Trophoblast cell (in vitro differentiated cells and primary cell): ENCODE measurements around the gene PSMG1.
"Not testable (repeated sequence)": the region's sequence is repeated elsewhere in the genome, so short reads cannot be mapped to it uniquely, and the experiment has no call there.

Experiments
- DNase-seq, 2 donors: peaks; one replicate each; pipeline ENCODE4 v3.0.0-alpha.2; 2016
- H2AFZ ChIP-seq: 2 replicates; pipeline ENCODE4 v1.6.1; 2013; ENCODE audit warnings: low read length, moderate library complexity, mild to moderate bottlenecking; ENCODE audit not compliant: insufficient read depth, poor library complexity
- H2AK5ac ChIP-seq: 2 replicates; pipeline ENCODE4 v1.6.1; 2013; ENCODE audit warnings: mild to moderate bottlenecking, low read length
- H2BK120ac ChIP-seq: 2 replicates; pipeline ENCODE4 v1.6.1; 2013; ENCODE audit warnings: low read length, mild to moderate bottlenecking, moderate library complexity; ENCODE audit not compliant: insufficient read depth, poor library complexity
- H2BK12ac ChIP-seq: 2 replicates; pipeline ENCODE4 v1.6.1; 2013; ENCODE audit warnings: mild to moderate bottlenecking, low read length, moderate library complexity
- H2BK5ac ChIP-seq: 2 replicates; pipeline ENCODE4 v1.6.1; 2013; ENCODE audit warnings: low read length, low read depth, moderate library complexity, mild to moderate bottlenecking; ENCODE audit not compliant: poor library complexity
- H3K14ac ChIP-seq: 2 replicates; pipeline ENCODE4 v1.6.1; 2013; ENCODE audit warnings: mild to moderate bottlenecking, low read length
- H3K18ac ChIP-seq: 2 replicates; pipeline ENCODE4 v1.6.1; 2013; ENCODE audit warnings: mild to moderate bottlenecking, low read length
- H3K23ac ChIP-seq: 2 replicates; pipeline ENCODE4 v1.6.1; 2013; ENCODE audit warnings: low read length
- H3K27ac ChIP-seq: 2 replicates; pipeline ENCODE4 v1.5.1; 2013; ENCODE audit warnings: low read depth, mild to moderate bottlenecking, inconsistent platforms, low read length, moderate library complexity
- H3K27me3 ChIP-seq: 2 replicates; pipeline ENCODE4 v1.6.1; 2013; ENCODE audit warnings: inconsistent platforms, mild to moderate bottlenecking, low read length, moderate library complexity; ENCODE audit not compliant: insufficient read depth
- H3K36me3 ChIP-seq, 2 experiments: 1 replicate in 1 of 2; 2 replicates in 1 of 2; pipeline ENCODE4 v1.6.1; 2013; ENCODE audit warnings: low read length in 2 of 2, mild to moderate bottlenecking in 2 of 2, moderate library complexity in 1 of 2; ENCODE audit not compliant: insufficient read depth in 2 of 2, control insufficient read depth in 1 of 2
- H3K4ac ChIP-seq: 2 replicates; pipeline ENCODE4 v1.6.1; 2013; ENCODE audit warnings: low read depth, mild to moderate bottlenecking, low read length, moderate library complexity
- H3K4me1 ChIP-seq, 2 experiments: 1 replicate in 1 of 2; 2 replicates in 1 of 2; pipeline ENCODE4 v1.6.1; 2013; ENCODE audit warnings: low read length in 2 of 2, mild to moderate bottlenecking in 2 of 2, moderate library complexity in 1 of 2; ENCODE audit not compliant: insufficient read depth in 2 of 2, control insufficient read depth in 1 of 2
- H3K4me2 ChIP-seq: 2 replicates; pipeline ENCODE4 v1.6.1; 2013; ENCODE audit warnings: inconsistent platforms, mild to moderate bottlenecking, low read length, moderate library complexity
- H3K4me3 ChIP-seq: 2 replicates; pipeline ENCODE4 v1.5.1; 2013; ENCODE audit warnings: mild to moderate bottlenecking, low read depth, low read length, inconsistent platforms
- H3K79me1 ChIP-seq: one replicate; pipeline ENCODE4 v1.6.1; 2013; ENCODE audit warnings: low read length
- H3K79me2 ChIP-seq: 2 replicates; pipeline ENCODE4 v1.6.1; 2013; ENCODE audit warnings: low read length, mild to moderate bottlenecking; ENCODE audit not compliant: control insufficient read depth, insufficient read depth, poor library complexity
- H3K9ac ChIP-seq: 2 replicates; pipeline ENCODE4 v1.6.1; 2013; ENCODE audit warnings: mild to moderate bottlenecking, low read length
- H3K9me3 ChIP-seq: 2 replicates; pipeline ENCODE4 v1.6.1; 2013; ENCODE audit warnings: low read depth, mild to moderate bottlenecking, control low read depth, inconsistent platforms, low read length; ENCODE audit not compliant: insufficient read depth
- H4K12ac ChIP-seq: 2 replicates; pipeline ENCODE4 v1.6.1; 2013; ENCODE audit warnings: low read depth, mild to moderate bottlenecking, low read length, moderate library complexity
- H4K8ac ChIP-seq: 2 replicates; pipeline ENCODE4 v1.6.1; 2013; ENCODE audit warnings: low read depth, mild to moderate bottlenecking, low read length, moderate library complexity
- H4K91ac ChIP-seq: one replicate; pipeline ENCODE4 v1.6.1; 2013; ENCODE audit warnings: low read depth, mild to moderate bottlenecking, low read length, moderate library complexity
- WGBS: extraction: QIAGEN DNeasy Blood & Tissue Kit; methylation state at CpG from one replicate; pipeline ENCODE4 v1.1.7; 2013; ENCODE audit warnings: missing lambda C conversion rate; ENCODE audit not compliant: insufficient read length, insufficient coverage; ENCODE audit errors: extremely low coverage; 5-methylcytosine and 5-hydroxymethylcytosine counted together

The PSMG1 gene

GRCh38 chr21:39221282-39221996, 38.2 kb upstream of the PSMG1 start:
- WGBS, result no CpG with 5 or more reads among the region's 7 CpGs
- no peak overlapping the region for H3K14ac ChIP-seq
- H4K8ac ChIP-seq, result no peak overlapping the region
- H4K91ac ChIP-seq, result no peak overlapping the region
- DNase-seq, result no peak
- H3K9me3 ChIP-seq, result no peaks in the 10 kb centered on the region
- no peak overlapping the region for H3K27ac ChIP-seq
- H2BK120ac ChIP-seq, result no peak overlapping the region
- no peak overlapping the region for H3K18ac ChIP-seq
- H3K79me2 ChIP-seq, result no peaks in the 10 kb centered on the region
- no peak overlapping the region for H3K4me2 ChIP-seq
- H3K4ac ChIP-seq, result no peak overlapping the region
- no peaks in the 10 kb centered on the region for H3K79me1 ChIP-seq
- no peak overlapping the region for H2BK5ac ChIP-seq
- no peaks in the 10 kb centered on the region for H3K4me1 ChIP-seq
- no peak overlapping the region for H2BK12ac ChIP-seq
- no peak overlapping the region for H4K12ac ChIP-seq
- H2AK5ac ChIP-seq, result no peak overlapping the region
- H3K27me3 ChIP-seq, result no peaks in the 10 kb centered on the region
- H2AFZ ChIP-seq, result no peak overlapping the region
- H3K9ac ChIP-seq, result no peak overlapping the region
- H3K23ac ChIP-seq, result no peak overlapping the region
- no peak overlapping the region for H3K4me3 ChIP-seq
- peaks cover 6 to 11% of the 10 kb centered on the region in 2 experiments for H3K36me3 ChIP-seq

DNA sequence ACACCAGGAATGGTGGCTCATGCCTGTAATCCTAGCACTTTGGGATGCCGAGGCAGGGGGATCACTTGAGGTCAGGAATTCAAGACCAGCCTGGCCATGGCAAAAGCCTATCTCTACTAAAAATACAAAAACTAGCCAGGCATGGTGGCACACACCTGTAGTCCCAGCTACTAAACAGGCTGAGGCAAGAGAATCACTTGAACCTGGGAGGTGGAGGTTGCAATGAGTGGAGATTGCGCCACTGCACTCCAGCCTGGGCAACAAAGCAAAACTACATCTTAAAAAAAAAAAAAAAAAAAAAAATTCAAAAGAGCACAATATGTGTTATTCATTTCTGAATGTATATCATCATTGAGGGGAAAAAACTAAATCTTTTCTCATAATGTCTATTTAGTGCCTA, 37.6 kb upstream of the PSMG1 start:
- not testable (repeated sequence) for H3K9ac ChIP-seq, H4K91ac ChIP-seq, H3K14ac ChIP-seq, H2AK5ac ChIP-seq, H4K12ac ChIP-seq, H3K4me2 ChIP-seq, H3K23ac ChIP-seq, H2BK120ac ChIP-seq, H3K79me2 ChIP-seq, H3K9me3 ChIP-seq, H3K27ac ChIP-seq, H4K8ac ChIP-seq, H2AFZ ChIP-seq, H2BK5ac ChIP-seq, DNase-seq, H3K4ac ChIP-seq, H3K79me1 ChIP-seq, H3K4me3 ChIP-seq, H3K27me3 ChIP-seq, H3K18ac ChIP-seq, H3K4me1 ChIP-seq, H2BK12ac ChIP-seq
- peaks cover 6 to 11% of the 10 kb centered on the region in 2 experiments for H3K36me3 ChIP-seq
- WGBS, result no CpG with 5 or more reads among the region's 2 CpGs

DNA sequence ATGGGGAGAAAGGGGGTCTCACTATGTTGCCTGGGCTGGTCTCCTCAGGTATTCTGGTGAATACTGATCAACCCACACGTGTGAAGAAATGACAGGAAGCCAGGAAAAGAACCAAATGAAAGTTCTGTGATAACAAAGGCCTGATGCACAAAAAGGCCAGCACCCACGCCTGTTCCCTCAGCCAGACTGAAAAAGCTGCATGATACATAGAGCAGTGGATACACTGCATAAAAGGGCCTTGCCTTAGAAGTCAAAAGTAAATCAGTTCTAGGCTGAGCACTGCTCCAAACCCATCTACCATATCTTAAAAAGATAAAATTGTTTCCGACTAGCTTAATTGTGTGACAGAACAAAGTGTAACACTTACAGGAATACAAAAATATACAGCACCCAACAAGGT, 36.9 kb upstream of the PSMG1 start:
- H2AK5ac ChIP-seq, result no peak overlapping the region
- H2AFZ ChIP-seq, result no peak overlapping the region
- no peak overlapping the region for H3K4me2 ChIP-seq
- H2BK12ac ChIP-seq, result no peak overlapping the region
- H4K91ac ChIP-seq, result no peak overlapping the region
- no peak overlapping the region for H3K9ac ChIP-seq
- no peaks in the 10 kb centered on the region for H3K79me2 ChIP-seq
- H3K36me3 ChIP-seq, result peaks cover 6 to 11% of the 10 kb centered on the region in 2 experiments
- H3K9me3 ChIP-seq, result no peaks in the 10 kb centered on the region
- no CpG with 5 or more reads among the region's 3 CpGs for WGBS
- no peak overlapping the region for H3K23ac ChIP-seq
- H4K12ac ChIP-seq, result no peak overlapping the region
- H3K27me3 ChIP-seq, result no peaks in the 10 kb centered on the region
- H3K14ac ChIP-seq, result no peak overlapping the region
- no peak overlapping the region for H3K4ac ChIP-seq
- H4K8ac ChIP-seq, result no peak overlapping the region
- no peak overlapping the region for H2BK5ac ChIP-seq
- no peak overlapping the region for H3K27ac ChIP-seq
- DNase-seq, result no peak
- no peaks in the 10 kb centered on the region for H3K4me1 ChIP-seq
- H3K18ac ChIP-seq, result no peak overlapping the region
- no peak overlapping the region for H2BK120ac ChIP-seq
- H3K4me3 ChIP-seq, result no peak overlapping the region
- H3K79me1 ChIP-seq, result no peaks in the 10 kb centered on the region

DNA sequence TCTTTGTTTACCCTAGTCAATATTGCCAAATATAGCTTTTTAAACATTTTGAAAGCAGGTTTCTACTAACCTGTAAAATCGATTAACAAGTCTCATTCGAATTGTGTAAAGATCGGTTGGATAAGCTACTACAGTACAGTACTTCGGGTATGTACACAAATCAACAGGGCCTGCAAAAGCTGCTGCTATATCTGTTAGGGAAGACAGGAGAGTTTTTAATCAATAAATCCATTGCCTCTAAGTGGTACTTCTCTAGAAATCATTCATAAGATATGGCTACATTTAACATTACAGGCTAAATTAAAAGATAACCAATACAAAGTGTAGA, 34.8 kb upstream of the PSMG1 start:
- Histone ChIP-seq H3K27ac (no peak overlapping the region), H2AK5ac (no peak overlapping the region), H2BK5ac (no peak overlapping the region), H4K12ac (no peak overlapping the region), H3K4ac (no peak overlapping the region), H3K79me1 (no peaks in the 10 kb centered on the region), H3K4me1 (no peaks in the 10 kb centered on the region), H2AFZ (no peak overlapping the region), H3K23ac (no peak overlapping the region), H3K79me2 (no peaks in the 10 kb centered on the region), H3K18ac (no peak overlapping the region), H3K4me3 (no peak overlapping the region), H3K9me3 (no peaks in the 10 kb centered on the region), H3K27me3 (no peaks in the 10 kb centered on the region), H2BK120ac (no peak overlapping the region), H2BK12ac (no peak overlapping the region), H3K36me3 (peaks cover 7 to 10% of the 10 kb centered on the region in 2 experiments), H4K8ac (no peak overlapping the region), H4K91ac (no peak overlapping the region), H3K9ac (no peak overlapping the region), H3K4me2 (no peak overlapping the region), H3K14ac (no peak overlapping the region)
- DNase-seq, result no peak
- no CpG with 5 or more reads among the region's 4 CpGs for WGBS
